GM08714 (cell line): ENCODE results near the gene GSK3B.
"Not testable (repeated sequence)": the region's sequence is repeated elsewhere in the genome, so short reads cannot be mapped to it uniquely, and the experiment has no call there.

Experiments
- H3K4me3 ChIP-seq: fragments of 200-500 bp; sonication (Bioruptor generic); 2 replicates; pipeline ENCODE4 v1.5.1; 2014; ENCODE audit warnings: mild to moderate bottlenecking, low read length, inconsistent platforms
- ZNF274 ChIP-seq: IDR thresholded peaks from 2 replicates; pipeline ENCODE4 v1.6.1; 2012; ENCODE audit warnings: mild to moderate bottlenecking, low read depth, low read length

GSK3B gene

DNA sequence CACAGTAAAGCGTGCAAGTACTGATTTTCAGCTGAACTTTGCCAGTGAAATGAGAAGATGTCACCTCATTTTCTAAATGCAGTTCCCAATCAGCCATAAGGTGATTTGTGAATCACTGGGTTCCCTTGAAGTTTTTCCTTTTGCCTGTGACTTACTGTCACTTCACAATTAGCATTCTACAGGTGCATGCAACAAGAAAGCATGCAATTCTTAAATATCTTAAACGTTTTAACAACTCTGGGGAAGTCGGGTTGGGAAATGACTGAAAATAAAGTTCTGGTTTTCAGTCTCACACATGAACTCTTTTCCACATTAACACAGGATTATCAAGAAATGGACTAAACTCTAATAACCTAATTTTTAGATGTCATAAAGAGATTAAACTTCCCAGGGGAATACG is 5.2 kb downstream of the GSK3B start:
- no peak overlapping the region for H3K4me3 ChIP-seq
- TF ChIP-seq ZNF274, result no peak

DNA sequence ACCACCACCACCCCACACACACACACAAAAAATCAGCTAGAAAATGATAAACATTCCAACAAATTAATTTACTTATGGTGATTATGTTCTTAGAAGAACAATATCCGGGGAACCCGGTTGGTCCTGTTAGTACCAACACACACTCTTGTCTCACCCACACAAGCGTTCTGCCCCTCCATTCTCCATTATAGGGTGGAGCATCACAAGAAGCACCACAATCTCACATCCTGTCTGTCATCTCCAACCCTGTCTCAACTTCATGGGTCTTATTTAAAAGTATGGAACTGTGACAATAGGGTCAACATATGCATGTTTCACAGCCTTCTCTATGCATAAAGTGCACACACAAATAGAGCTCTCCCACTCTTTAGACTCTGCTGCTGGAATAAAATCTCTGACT is 5.6 kb downstream of the GSK3B start:
- no peak for TF ChIP-seq ZNF274
- H3K4me3 ChIP-seq, result no peak overlapping the region

DNA sequence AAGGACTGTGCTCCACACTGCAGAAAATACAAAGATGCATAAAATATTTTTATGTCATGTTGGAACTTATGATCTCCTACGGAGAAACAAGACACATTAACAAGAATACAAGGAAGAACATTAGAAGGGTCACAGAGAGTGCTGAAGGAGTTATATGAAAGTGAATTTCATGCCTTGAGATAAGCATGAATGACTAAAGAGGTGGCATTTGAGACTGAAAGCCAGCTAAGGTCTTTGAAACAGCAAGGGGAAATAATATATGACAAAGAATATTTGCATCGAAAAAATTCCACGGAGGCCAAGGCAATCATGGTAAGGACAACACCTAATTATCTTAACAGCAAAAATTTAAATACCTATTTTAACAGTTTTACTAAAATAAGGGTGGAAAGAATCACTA is 12.5 kb downstream of the GSK3B start:
- no peak for TF ChIP-seq ZNF274
- H3K4me3 ChIP-seq, result no peak overlapping the region

DNA sequence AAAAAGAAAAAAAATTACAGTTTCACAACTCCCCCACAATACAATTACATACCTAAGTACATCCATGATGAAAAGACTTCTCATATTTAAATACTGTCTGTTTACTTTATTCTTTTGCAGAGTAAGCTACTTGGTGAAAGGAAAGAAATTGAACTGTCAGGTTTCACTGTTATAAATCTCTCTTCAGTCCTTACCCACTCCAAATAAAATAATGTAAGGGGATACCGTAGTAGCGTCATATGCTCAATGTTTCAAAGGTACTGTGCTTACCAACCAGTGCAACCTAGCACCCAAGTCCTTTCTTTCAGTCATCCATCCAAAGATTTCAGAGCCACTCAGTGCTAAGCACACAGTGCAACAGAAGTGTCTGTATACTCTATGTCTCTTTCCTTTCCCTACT is 13.4 kb downstream of the GSK3B start:
- TF ChIP-seq ZNF274, result no peak
- H3K4me3 ChIP-seq, result no peak overlapping the region

DNA sequence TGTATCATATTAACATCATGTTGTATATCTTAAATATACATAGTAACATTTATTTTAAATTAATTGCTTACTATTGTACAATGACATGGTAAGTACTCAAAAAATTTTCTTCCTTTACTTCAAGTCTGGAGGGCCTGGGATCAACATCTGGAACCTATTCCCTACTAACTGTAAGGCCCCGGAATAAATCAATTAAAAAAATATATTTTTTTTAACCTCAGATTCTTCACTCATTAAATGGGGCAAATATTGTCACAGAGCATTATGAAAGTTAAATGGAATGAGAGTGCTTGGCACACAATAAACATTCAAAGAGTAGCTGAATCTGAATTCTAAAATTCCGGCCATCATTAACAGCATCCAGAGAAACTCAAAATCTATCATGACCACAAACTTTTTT is 16.5 kb downstream of the GSK3B start:
- no peak for TF ChIP-seq ZNF274
- no peak overlapping the region for H3K4me3 ChIP-seq

DNA sequence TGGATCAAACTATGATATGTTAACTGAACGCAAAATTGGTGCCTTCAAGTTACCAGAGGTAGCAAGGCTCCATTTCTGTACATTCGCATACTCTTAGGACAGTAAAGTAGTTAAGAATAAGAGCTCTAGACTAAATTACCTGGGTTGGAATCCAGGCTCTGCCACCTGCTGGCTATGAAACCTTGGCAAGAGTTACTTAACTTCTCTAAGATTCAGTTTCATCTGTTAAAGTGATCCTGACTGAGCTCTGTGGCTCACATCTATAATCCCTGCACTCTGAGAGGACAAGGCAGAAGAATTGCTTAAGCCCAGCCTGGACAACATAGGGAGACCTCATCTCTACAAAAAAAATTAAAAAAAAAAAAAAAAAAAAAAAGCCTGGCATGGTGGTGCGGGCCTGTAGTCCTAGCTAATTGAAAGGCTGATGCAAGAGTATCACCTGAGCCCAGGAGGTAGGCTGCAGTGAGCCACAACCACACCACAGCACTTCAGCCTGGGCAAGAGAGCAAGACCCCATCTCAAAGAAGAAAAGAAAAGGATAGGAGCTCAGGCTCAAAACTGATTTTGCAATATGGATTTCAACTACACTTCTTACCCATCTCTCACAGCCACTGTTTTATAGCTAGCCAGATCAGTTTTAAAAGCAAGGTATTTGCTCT is 21.3 kb downstream of the GSK3B start:
- no peak for TF ChIP-seq ZNF274
- H3K4me3 ChIP-seq, result no peak overlapping the region

DNA sequence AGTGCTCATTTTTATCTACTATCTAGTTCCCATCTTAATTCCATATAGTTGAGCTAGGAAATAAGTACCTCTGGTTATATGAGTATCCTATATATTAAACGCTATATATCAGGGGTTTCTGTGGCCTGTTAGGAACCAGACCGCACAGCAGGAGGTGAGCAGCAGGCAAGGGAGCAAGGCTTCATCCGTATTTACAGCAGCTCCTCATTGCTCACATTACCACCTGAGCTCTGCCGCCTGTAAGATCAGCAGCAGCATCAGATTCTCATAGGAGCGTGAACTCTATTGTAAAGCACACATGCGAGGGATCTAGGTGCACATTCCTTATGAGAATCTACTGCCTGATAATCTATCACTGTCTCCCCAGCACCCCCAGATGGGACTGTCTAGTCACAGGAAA is 23.0 kb downstream of the GSK3B start:
- no peak for TF ChIP-seq ZNF274
- no peak overlapping the region for H3K4me3 ChIP-seq

DNA sequence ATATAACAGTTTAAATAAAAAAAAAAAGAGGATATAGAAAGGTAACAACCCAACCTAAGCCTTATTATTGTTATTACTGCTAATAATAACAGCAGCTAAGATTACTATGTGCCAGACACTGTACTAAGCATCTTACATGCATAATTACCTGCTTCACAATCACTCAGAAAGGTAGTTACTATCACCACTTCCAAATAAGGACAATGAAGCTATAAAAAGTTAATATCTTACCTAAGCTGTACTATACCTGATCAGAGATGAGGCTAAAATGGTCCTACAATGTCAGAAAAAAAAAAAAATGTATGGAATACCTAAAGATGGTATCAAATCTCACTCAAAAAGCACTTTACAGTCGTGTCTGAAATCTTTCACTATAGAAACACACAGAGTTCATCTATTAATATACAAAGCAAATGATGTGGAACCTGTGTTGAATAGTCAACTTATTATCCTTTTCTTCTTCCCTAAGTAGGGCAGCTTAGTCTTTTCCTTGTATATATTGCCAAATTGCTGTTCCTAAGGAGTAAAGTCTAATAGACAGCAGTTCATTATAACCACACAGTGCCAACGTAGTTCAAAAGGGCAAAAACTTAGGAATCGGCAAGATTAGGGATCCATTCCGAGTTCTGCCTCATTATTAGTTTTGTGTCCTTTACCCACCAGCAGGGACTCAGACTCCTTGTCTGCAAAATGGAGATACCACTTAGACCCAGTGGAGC is 23.8 kb downstream of the GSK3B start:
- H3K4me3 ChIP-seq, result no peak overlapping the region
- TF ChIP-seq ZNF274, result no peak

DNA sequence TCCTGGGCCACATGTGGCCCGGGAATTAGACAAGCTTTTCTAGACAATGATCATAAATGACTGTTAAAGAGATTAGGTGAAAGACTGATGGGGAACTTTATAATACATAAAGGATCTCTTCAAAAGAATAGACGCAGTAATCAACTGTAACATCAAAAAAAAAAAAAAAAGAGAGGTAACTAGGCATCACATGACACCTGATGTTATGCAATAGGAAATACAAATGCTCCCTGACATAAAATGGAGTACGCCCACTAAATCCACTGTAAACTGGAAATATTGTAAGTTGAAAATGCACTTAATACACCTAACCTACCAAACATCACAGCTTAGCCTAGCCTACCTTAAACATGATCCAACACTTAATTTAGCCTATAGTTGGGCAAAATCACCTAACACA is 27.2 kb downstream of the GSK3B start:
- TF ChIP-seq ZNF274, result no peak
- no peak overlapping the region for H3K4me3 ChIP-seq

DNA sequence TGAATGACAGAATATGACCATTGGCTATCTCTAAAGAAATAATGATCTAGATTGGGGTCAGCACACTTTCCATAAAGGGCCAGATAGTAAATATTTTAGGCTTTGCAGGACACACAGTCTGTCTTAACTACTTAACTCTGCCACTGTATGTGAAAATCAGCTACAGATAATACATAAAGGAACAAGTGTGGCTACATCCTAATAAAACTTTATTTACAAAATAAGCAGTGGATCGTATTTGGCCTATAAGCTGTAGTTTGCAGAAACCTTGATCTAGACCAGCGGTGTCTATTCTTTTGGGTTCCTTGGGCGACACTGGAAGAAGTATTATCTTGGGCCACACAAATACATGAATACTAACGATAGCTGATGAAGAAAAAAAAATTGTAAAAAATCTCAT is 27.6 kb downstream of the GSK3B start:
- no peak for TF ChIP-seq ZNF274
- H3K4me3 ChIP-seq, result no peak overlapping the region

DNA sequence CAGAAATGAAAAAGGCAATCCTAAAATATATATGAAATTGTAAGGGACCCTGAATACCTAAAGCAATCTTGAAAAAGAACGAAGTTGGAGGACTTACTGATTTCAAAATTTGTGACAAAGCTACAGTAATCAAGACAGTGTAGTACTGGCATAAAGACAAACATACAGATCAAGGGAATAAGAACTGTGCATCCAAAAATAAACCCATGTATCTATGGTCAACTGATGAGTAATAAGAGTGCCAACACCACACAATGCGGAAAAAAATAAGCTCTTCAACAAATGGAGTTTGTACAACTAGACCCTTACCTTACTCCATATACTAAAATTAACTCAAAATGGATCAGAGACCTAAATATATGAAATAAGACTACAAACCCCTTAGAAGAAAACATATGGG is 29.6 kb downstream of the GSK3B start:
- no peak overlapping the region for H3K4me3 ChIP-seq
- TF ChIP-seq ZNF274, result no peak

DNA sequence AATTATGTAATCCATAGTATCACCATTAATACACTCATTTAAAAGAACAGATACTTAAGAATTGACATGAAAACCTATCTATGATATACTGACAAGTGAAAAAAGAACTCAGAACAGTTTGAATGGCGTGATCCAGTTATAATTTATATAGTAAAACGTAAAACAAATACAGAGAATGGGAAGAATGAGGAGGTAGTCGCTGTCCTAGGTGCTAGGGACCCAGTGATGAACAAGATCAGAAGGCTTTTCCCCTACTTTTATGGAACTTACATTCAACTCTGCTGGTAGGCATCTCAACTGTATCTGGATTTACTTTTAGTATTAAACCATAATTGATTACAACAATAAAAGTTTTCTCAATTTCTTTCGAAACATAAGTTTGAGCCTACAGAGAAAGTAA is 31.8 kb downstream of the GSK3B start:
- no peak for TF ChIP-seq ZNF274
- no peak overlapping the region for H3K4me3 ChIP-seq

DNA sequence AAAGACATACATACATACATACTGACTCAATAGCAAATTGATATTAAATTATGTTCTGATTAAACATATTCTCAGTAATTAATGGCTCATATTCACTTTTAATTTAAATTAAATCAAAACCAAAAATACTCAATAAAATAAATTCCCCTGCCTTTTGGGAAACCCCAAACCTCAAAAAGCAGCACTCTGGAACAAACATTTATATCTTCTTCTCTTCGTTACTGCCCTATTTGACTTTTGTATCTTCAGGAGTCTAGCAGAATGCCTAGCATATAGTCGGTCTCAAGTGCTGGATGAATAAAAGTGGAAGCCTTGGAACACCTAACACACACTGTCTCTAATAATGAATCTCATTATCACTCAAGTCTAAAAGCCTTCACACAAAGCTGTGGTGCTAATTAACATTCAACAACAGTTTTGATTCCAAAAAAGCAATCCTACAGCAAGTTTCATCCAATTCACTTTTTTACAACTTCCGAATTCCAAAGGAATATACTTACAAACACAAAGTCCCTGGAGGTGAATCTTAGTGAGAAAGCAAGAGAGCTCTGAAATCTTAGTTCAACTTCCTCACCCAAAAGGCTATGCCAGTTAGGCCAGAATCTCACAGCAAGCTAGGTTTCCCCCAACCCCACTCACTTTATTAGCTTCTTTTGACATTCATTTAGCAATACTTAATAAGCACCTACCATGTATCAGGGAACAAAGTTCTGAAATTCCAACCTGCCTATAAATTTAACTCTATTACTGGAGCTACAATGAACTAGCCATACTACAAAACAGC is 35.0 kb downstream of the GSK3B start:
- no peak for TF ChIP-seq ZNF274
- H3K4me3 ChIP-seq, result no peak overlapping the region

DNA sequence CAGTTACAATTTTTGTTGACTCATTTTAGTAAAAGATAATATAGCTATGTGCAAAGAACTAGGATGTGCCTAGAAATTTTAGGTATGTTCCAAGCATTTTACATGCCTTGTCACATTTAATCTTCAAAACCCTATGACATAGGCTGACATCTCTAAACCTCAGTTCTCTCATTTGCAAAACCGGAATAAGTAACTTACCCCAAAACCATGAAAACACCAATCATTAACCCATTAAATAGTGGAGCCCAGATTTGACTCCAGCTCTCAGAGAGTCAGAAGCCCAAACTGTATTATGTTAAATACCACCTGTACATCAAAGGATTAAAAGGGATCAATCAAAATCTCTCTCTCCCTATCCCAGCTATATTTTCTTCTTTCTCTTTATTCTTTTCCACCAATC is 36.6 kb downstream of the GSK3B start:
- no peak overlapping the region for H3K4me3 ChIP-seq
- no peak for TF ChIP-seq ZNF274

DNA sequence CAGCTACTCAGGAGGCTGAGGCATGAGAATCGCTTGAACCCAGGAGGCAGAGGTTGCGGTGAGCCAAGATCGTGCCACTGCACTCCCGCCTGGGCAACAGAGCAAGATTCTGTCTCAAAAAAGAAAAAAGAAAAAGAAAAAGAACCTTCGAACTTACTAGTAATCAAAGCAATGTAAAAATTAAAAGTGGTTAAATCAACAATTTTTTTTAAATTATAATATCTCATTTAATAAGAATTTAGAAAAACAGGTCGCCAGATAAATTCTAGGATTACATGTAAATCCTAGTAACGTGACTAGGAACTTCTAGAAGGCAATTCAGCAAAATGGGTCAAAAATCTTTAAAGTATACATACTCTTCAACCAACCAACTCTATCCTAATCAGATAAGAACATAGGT is 37.2 kb downstream of the GSK3B start:
- no peak overlapping the region for H3K4me3 ChIP-seq
- no peak for TF ChIP-seq ZNF274

DNA sequence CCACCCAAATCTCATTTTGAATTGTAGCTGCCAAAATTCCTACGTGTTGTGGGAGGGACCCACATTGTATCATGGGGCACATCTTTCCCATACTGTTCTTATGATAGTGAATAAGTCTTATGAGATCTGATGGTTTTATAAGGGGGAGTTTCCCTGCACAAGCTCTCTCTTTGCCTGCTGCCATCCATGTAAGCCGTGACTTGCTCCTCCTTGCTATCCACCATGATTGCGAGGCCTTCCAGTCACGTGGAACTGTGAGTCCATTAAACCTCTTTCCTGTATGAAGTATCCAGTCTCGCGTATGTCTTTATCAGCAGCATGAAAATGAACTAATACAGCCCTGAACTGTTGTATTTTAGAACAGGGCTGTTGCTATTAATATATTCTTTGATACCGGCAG is 40.6 kb downstream of the GSK3B start:
- H3K4me3 ChIP-seq, result not testable (repeated sequence)
